ENCODE data around the gene MORF4L1.

The MORF4L1 gene

GRCh38 chr15:78915341-78916087 is 42.8 kb downstream of the MORF4L1 start:
- Histone ChIP-seq H3F3A (ENCODE audit: insufficient read depth, low read length) (no peaks in the 10 kb centered on the region), H3K4me1 (ENCODE audit: insufficient read depth, low read length, severe bottlenecking) (no peaks in the 10 kb centered on the region), H2AFZ (ENCODE audit: low read length) (no peak overlapping the region), H4K20me1 (ENCODE audit: insufficient read depth, low read length) (no peaks in the 10 kb centered on the region), H3K9me3 (ENCODE audit: low read length) (no peaks in the 10 kb centered on the region), H3K9ac (ENCODE audit: low read length) (no peak overlapping the region), H3K4me3 (ENCODE audit: low read depth, low read length, poor library complexity, severe bottlenecking) (no peak overlapping the region), H3K27ac (ENCODE audit: low read depth, low read length, poor library complexity, severe bottlenecking) (peak overlapping the region; percentile 48), H3K36me3 (ENCODE audit: insufficient read depth, low read length) (peaks cover 64% of the 10 kb centered on the region), H3K79me2 (ENCODE audit: insufficient read depth, low read length) (no peaks in the 10 kb centered on the region), H3K27me3 (ENCODE audit: insufficient read depth, low read length) (no peaks in the 10 kb centered on the region), H3K9me2 (ENCODE audit: low read depth, low read length) (no peaks in the 10 kb centered on the region), H3K4me2 (ENCODE audit: low read length) (no peak overlapping the region)
- TF ChIP-seq CTCF (IDR thresholded peaks at IDR 0.05; ENCODE audit: low read length), result no peak
- no peak for TF ChIP-seq EZH2 (IDR thresholded peaks at IDR 0.05; ENCODE audit: borderline replicate concordance, low read length)

GRCh38 chr15:78916088-78916487 is 43.4 kb downstream of the MORF4L1 start:
- Histone ChIP-seq H3K4me1 (ENCODE audit: insufficient read depth, low read length, severe bottlenecking) (no peaks in the 10 kb centered on the region), H3K9ac (ENCODE audit: low read length) (no peak overlapping the region), H3K27me3 (ENCODE audit: insufficient read depth, low read length) (no peaks in the 10 kb centered on the region), H3K4me3 (ENCODE audit: low read depth, low read length, poor library complexity, severe bottlenecking) (no peak overlapping the region), H4K20me1 (ENCODE audit: insufficient read depth, low read length) (no peaks in the 10 kb centered on the region), H3K9me2 (ENCODE audit: low read depth, low read length) (no peaks in the 10 kb centered on the region), H3K9me3 (ENCODE audit: low read length) (no peaks in the 10 kb centered on the region), H3K36me3 (ENCODE audit: insufficient read depth, low read length) (peaks cover 60% of the 10 kb centered on the region), H3K4me2 (ENCODE audit: low read length) (no peak overlapping the region), H2AFZ (ENCODE audit: low read length) (no peak overlapping the region), H3F3A (ENCODE audit: insufficient read depth, low read length) (no peaks in the 10 kb centered on the region), H3K27ac (ENCODE audit: low read depth, low read length, poor library complexity, severe bottlenecking) (no peak overlapping the region), H3K79me2 (ENCODE audit: insufficient read depth, low read length) (no peaks in the 10 kb centered on the region)
- no peak for TF ChIP-seq EZH2 (IDR thresholded peaks at IDR 0.05; ENCODE audit: borderline replicate concordance, low read length)
- no peak for TF ChIP-seq CTCF (IDR thresholded peaks at IDR 0.05; ENCODE audit: low read length)

- H4K20me1 ChIP-seq (ENCODE audit: insufficient read depth, low read length), result no peaks in the 10 kb centered on the region
- H3K9me3 ChIP-seq (ENCODE audit: low read length), result no peaks in the 10 kb centered on the region
- no peaks in the 10 kb centered on the region for H3K27me3 ChIP-seq (ENCODE audit: insufficient read depth, low read length)
- H3K4me1 ChIP-seq (ENCODE audit: insufficient read depth, low read length, severe bottlenecking), result peaks cover 15% of the 10 kb centered on the region
- no peak for TF ChIP-seq CTCF (IDR thresholded peaks at IDR 0.05; ENCODE audit: low read length)
- no peak for TF ChIP-seq EZH2 (IDR thresholded peaks at IDR 0.05; ENCODE audit: borderline replicate concordance, low read length)
- no peaks in the 10 kb centered on the region for H3F3A ChIP-seq (ENCODE audit: insufficient read depth, low read length)
- no peak overlapping the region for H3K9ac ChIP-seq (ENCODE audit: low read length)
- H3K79me2 ChIP-seq (ENCODE audit: insufficient read depth, low read length), result no peaks in the 10 kb centered on the region
- no peak overlapping the region for H3K4me2 ChIP-seq (ENCODE audit: low read length)
- no peak overlapping the region for H3K27ac ChIP-seq (ENCODE audit: low read depth, low read length, poor library complexity, severe bottlenecking)
- H3K36me3 ChIP-seq (ENCODE audit: insufficient read depth, low read length), result peaks cover 60% of the 10 kb centered on the region
- no peaks in the 10 kb centered on the region for H3K9me2 ChIP-seq (ENCODE audit: low read depth, low read length)
- H3K4me3 ChIP-seq (ENCODE audit: low read depth, low read length, poor library complexity, severe bottlenecking), result no peak overlapping the region
- no peak overlapping the region for H2AFZ ChIP-seq (ENCODE audit: low read length)
Measured at GRCh38 chr15:78917888-78918287, 45.2 kb downstream of the MORF4L1 start.

All from OCI-LY1 (cell line).